CD8-positive, alpha-beta memory T cell (primary cell): ENCODE measurements around the gene NFIL3. TPM values are rescaled to one million over a fixed set of nuclear protein-coding genes. Genes with fewer than 3 reads are reported as not detected.

Source experiments
- CTCF ChIA-PET: fragments of 350-600 bp; sonication (Branson Sonifier 250); formaldehyde crosslinking; loops from one replicate; lab custom pipeline; 2021; ENCODE audit warnings: antibody characterized with exemption; lab: Charles Lee
- POLR2A ChIA-PET: fragments of 350-600 bp; sonication (Branson Sonifier 250); formaldehyde crosslinking; loops from one replicate; lab custom pipeline; 2021; ENCODE audit warnings: antibody characterized with exemption; lab: Charles Lee
- DNase-seq, 5 donors: peaks; one replicate each; pipeline versions ENCODE4 v3.0.0 to v3.0.0-alpha.2; 2020 to 2022; ENCODE audit warnings: mixed read lengths in 1 of 5
- H3K27ac ChIP-seq: one replicate; pipeline ENCODE4 v1.7.0; 2013; ENCODE audit warnings: low read depth, mild to moderate bottlenecking, low read length, moderate library complexity
- H3K27me3 ChIP-seq: 2 replicates; pipeline ENCODE4 v1.7.0; 2013; ENCODE audit warnings: low read length, mild to moderate bottlenecking; ENCODE audit not compliant: insufficient read depth, poor library complexity, severe bottlenecking
- H3K36me3 ChIP-seq: 2 replicates; pipeline ENCODE4 v1.7.0; 2013; ENCODE audit warnings: mild to moderate bottlenecking, low read length, moderate library complexity; ENCODE audit not compliant: insufficient read depth
- H3K4me1 ChIP-seq: 2 replicates; pipeline ENCODE4 v1.7.0; 2013; ENCODE audit warnings: mild to moderate bottlenecking, low read length, moderate library complexity; ENCODE audit not compliant: insufficient read depth
- H3K4me3 ChIP-seq: 2 replicates; pipeline ENCODE4 v1.7.0; 2013; ENCODE audit warnings: mild to moderate bottlenecking, low read length
- H3K9me3 ChIP-seq: 2 replicates; pipeline ENCODE4 v1.7.0; 2013; ENCODE audit warnings: mild to moderate bottlenecking, low read length
- H3K27ac Mint-ChIP-seq, 8 donors: one replicate each; pipeline ENCODE4 v1.8.0; 2020 to 2021; ENCODE audit warnings: mixed read lengths in 8 of 8, mild to moderate bottlenecking in 6 of 8, inconsistent platforms in 3 of 8, moderate library complexity in 3 of 8
- H3K27me3 Mint-ChIP-seq, 2 donors: one replicate each; pipeline ENCODE4 v1.8.0; 2020 to 2021; ENCODE audit warnings: mixed read lengths in 2 of 2, mild to moderate bottlenecking in 1 of 2, moderate library complexity in 1 of 2
- H3K36me3 Mint-ChIP-seq, 3 donors: one replicate each; pipeline ENCODE4 v1.8.0; 2020 to 2021; ENCODE audit warnings: mixed read lengths in 3 of 3, inconsistent platforms in 1 of 3, mild to moderate bottlenecking in 1 of 3
- H3K4me1 Mint-ChIP-seq, 3 donors: one replicate each; pipeline ENCODE4 v1.8.0; 2020 to 2021; ENCODE audit warnings: mixed read lengths in 3 of 3, inconsistent platforms in 1 of 3, mild to moderate bottlenecking in 1 of 3
- H3K4me3 Mint-ChIP-seq, 7 donors: one replicate each; pipeline ENCODE4 v1.8.0; 2020 to 2021; ENCODE audit warnings: mixed read lengths in 7 of 7, mild to moderate bottlenecking in 6 of 7, moderate library complexity in 4 of 7, inconsistent platforms in 2 of 7
- H3K9me3 Mint-ChIP-seq, 5 donors: one replicate each; pipeline ENCODE4 v1.8.0; 2020 to 2022; ENCODE audit warnings: mixed read lengths in 5 of 5, mild to moderate bottlenecking in 3 of 5, moderate library complexity in 2 of 5, inconsistent platforms in 1 of 5
- polyA plus RNA-seq: library from polyadenylated mRNA; unstranded; fragments of 300-500 nt; fragmentation: Illumina TruSeq; gene quantifications from one replicate; pipeline ENCODE4 v1.2.3, GENCODE V29; 2021
- total RNA-seq, 2 experiments: library from RNA; stranded (reverse); gene quantifications; one replicate each; pipeline ENCODE4 v1.2.3, GENCODE V29; 2021

Gene NFIL3
- total and polyA plus RNA-seq, 3 experiments from 2014 or later, result 5.4 to 69.3 (median 68.6) TPM

GRCh38 chr9:91360551-91361290, 62.9 kb downstream of the NFIL3 start:
- H3K4me1 ChIP-seq, result peaks cover 30% of the 10 kb centered on the region
- H3K27me3 ChIP-seq, result no peaks in the 10 kb centered on the region
- CTCF ChIA-PET, result interaction anchor here (0.7 to 1.5 kb wide), 4 partner anchors 63 to 327 kb away, joined by 3 to 5 read pairs (median 4); partner anchors contain the start of gene NFIL3
- H3K27ac ChIP-seq, result peak overlapping the region; percentile 83
- H3K9me3 Mint-ChIP-seq, result no peaks in the 10 kb centered on the region
- peak overlapping the region; percentile 83 to 100 (median 96) for H3K27ac Mint-ChIP-seq
- H3K36me3 Mint-ChIP-seq, result peaks cover 2 to 29% (median 3%) of the 10 kb centered on the region in 3 donors
- H3K4me3 ChIP-seq, result peak overlapping the region; percentile 91
- H3K36me3 ChIP-seq, result peaks cover 4% of the 10 kb centered on the region
- H3K4me1 Mint-ChIP-seq, result peaks cover 44 to 66% (median 60%) of the 10 kb centered on the region in 3 donors
- DNase-seq, result no peak
- no peaks in the 10 kb centered on the region for H3K27me3 Mint-ChIP-seq
- POLR2A ChIA-PET, result interaction anchor here (1.5 kb wide), 1 partner anchor 63 kb away, joined by 11 read pairs; the partner anchor contains the start of gene NFIL3
- peak overlapping the region; percentile 90 to 99 (median 99) for H3K4me3 Mint-ChIP-seq
- H3K9me3 ChIP-seq, result no peaks in the 10 kb centered on the region

GRCh38 chr9:91359734-91360470, 63.7 kb downstream of the NFIL3 start:
- Mint-ChIP-seq H3K27ac (peak overlapping the region in 7 of 8 donors; percentile 20 to 98 (median 96)), H3K36me3 (peaks cover 2 to 36% (median 3%) of the 10 kb centered on the region in 3 donors), H3K4me1 (peaks cover 46 to 70% (median 60%) of the 10 kb centered on the region in 3 donors), H3K9me3 (no peaks in the 10 kb centered on the region), H3K27me3 (no peaks in the 10 kb centered on the region), H3K4me3 (peak overlapping the region; percentile 90 to 99 (median 99))
- no peaks in the 10 kb centered on the region for H3K27me3 ChIP-seq
- H3K4me1 ChIP-seq, result peaks cover 30% of the 10 kb centered on the region
- H3K4me3 ChIP-seq, result peak overlapping the region; percentile 91
- no peaks in the 10 kb centered on the region for H3K9me3 ChIP-seq
- peaks cover 4% of the 10 kb centered on the region for H3K36me3 ChIP-seq
- POLR2A ChIA-PET, result no interaction called here
- no peak for DNase-seq
- no peak overlapping the region for H3K27ac ChIP-seq
- CTCF ChIA-PET, result interaction anchor here (1.4 to 1.5 kb wide), 2 partner anchors 12 to 265 kb away, joined by 3 read pairs; no protein-coding TSS in a partner anchor

- H3K4me1 ChIP-seq, result peaks cover 30% of the 10 kb centered on the region
- ChIA-PET POLR2A (no interaction called here), CTCF (interaction anchor here (1.1 to 1.4 kb wide), 3 partner anchors 9 to 67 kb away, joined by 3 read pairs; no protein-coding TSS in a partner anchor)
- Mint-ChIP-seq H3K27ac (peak overlapping the region in 5 of 8 donors; percentile 0 to 78 (median 21)), H3K36me3 (peaks cover 3 to 44% (median 7%) of the 10 kb centered on the region in 3 donors), H3K4me1 (peaks cover 46 to 72% (median 60%) of the 10 kb centered on the region in 3 donors), H3K9me3 (no peaks in the 10 kb centered on the region), H3K4me3 (peak overlapping the region in 2 of 7 donors; percentile 9 to 92), H3K27me3 (no peaks in the 10 kb centered on the region)
- no peaks in the 10 kb centered on the region for H3K27me3 ChIP-seq
- peaks cover 4% of the 10 kb centered on the region for H3K36me3 ChIP-seq
- H3K27ac ChIP-seq, result no peak overlapping the region
- H3K9me3 ChIP-seq, result no peaks in the 10 kb centered on the region
- H3K4me3 ChIP-seq, result no peak overlapping the region
- no peak for DNase-seq
Measured at GRCh38 chr9:91359083-91359482, 64.5 kb downstream of the NFIL3 start.

Other genes starting within 250 kb of the NFIL3 start
- gene AUH, start 61.9 kb downstream of the NFIL3 start, total RNA-seq, result 10 to 100 TPM; 33.5 to 35.0 TPM
- 12.8 TPM for gene AUH, start 61.9 kb downstream of the NFIL3 start, polyA plus RNA-seq